ENCODE measurements around the gene CDK5RAP2.

GRCh38 chr9:120387257-120388002 is 192.5 kb downstream of the CDK5RAP2 start:
- TF ChIP-seq EZH2 (IDR thresholded peaks at IDR 0.05; ENCODE audit: borderline replicate concordance) (no peak), CTCF (IDR thresholded peaks at IDR 0.05; ENCODE audit: poor library complexity) (no peak), EZH2phosphoT487 (IDR thresholded peaks at IDR 0.05; ENCODE audit: low read depth, severe bottlenecking, unreplicated experiment) (no peak)
